CD14-positive monocyte (primary cell): Measurements from ENCODE around the gene ATG7. TPM values are rescaled to one million over a fixed set of nuclear protein-coding genes. Genes with fewer than 3 reads are reported as not detected.
A peak's percentile ranks its signal among the peaks of the same experiment; 100 is the strongest.

Experiments
- DNase-seq, 3 donors: peaks; one replicate each; pipeline ENCODE4 v3.0.0-alpha.2; 2011 to 2022
- H2AFZ ChIP-seq: 2 replicates; pipeline ENCODE4 v1.6.0; 2012; ENCODE audit warnings: mild to moderate bottlenecking, low read depth, low read length, inconsistent platforms; ENCODE audit not compliant: insufficient read depth, poor library complexity, severe bottlenecking
- H3K27ac ChIP-seq, 2 donors: 1 replicate in 1 of 2; 2 replicates in 1 of 2; pipeline ENCODE4 v1.5.1; 2012 to 2013; ENCODE audit warnings: low read length in 2 of 2, control low read depth in 1 of 2, inconsistent platforms in 1 of 2, low read depth in 1 of 2, mild to moderate bottlenecking in 1 of 2
- H3K27me3 ChIP-seq, 2 donors: one replicate each; pipeline versions ENCODE4 v1.6.0 to v1.6.1; 2011 to 2013; ENCODE audit warnings: low read length in 2 of 2; ENCODE audit not compliant: control insufficient read depth in 2 of 2, insufficient read depth in 2 of 2
- H3K36me3 ChIP-seq, 2 donors: replicated peaks in 1 of 2; 1 replicate in 1 of 2; 2 replicates in 1 of 2; pipeline versions ENCODE4 v1.5.1 to v1.6.1; 2012 to 2013; ENCODE audit warnings: low read length in 2 of 2, control low read depth in 1 of 2, inconsistent platforms in 1 of 2, mild to moderate bottlenecking in 1 of 2; ENCODE audit not compliant: insufficient read depth in 2 of 2, control insufficient read depth in 1 of 2
- H3K4me1 ChIP-seq, 2 donors: 1 replicate in 1 of 2; 2 replicates in 1 of 2; pipeline versions ENCODE4 v1.5.1 to v1.6.1; 2012 to 2013; ENCODE audit warnings: low read length in 2 of 2, control low read depth in 1 of 2, inconsistent platforms in 1 of 2, mild to moderate bottlenecking in 1 of 2, moderate library complexity in 1 of 2; ENCODE audit not compliant: insufficient read depth in 2 of 2, control insufficient read depth in 1 of 2
- H3K4me2 ChIP-seq: replicated peaks from 2 replicates; pipeline ENCODE3; 2012; ENCODE audit warnings: low read length, moderate library complexity, mild to moderate bottlenecking; ENCODE audit not compliant: poor library complexity, severe bottlenecking; ENCODE audit errors: extremely low read depth
- H3K4me3 ChIP-seq, 3 experiments: fragments of 200-600 bp in 1 of 3; sonication (generic) in 1 of 3; replicated peaks in 1 of 3; 1 replicate in 2 of 3; 2 replicates in 1 of 3; pipeline ENCODE4 v1.5.1; 2011 to 2013; ENCODE audit warnings: low read length in 3 of 3, mild to moderate bottlenecking in 3 of 3, control low read depth in 2 of 3, low read depth in 2 of 3, inconsistent platforms in 1 of 3, moderate library complexity in 1 of 3
- H3K79me2 ChIP-seq: 2 replicates; pipeline ENCODE4 v1.6.0; 2012; ENCODE audit warnings: mild to moderate bottlenecking, control low read depth, inconsistent platforms, low read length, moderate library complexity; ENCODE audit not compliant: insufficient read depth
- H3K9ac ChIP-seq: 2 replicates; pipeline ENCODE4 v1.6.0; 2017; ENCODE audit warnings: low read length, mild to moderate bottlenecking; ENCODE audit not compliant: insufficient read depth, poor library complexity, severe bottlenecking
- H3K9me3 ChIP-seq, 2 donors: replicated peaks in 1 of 2; 1 replicate in 1 of 2; 2 replicates in 1 of 2; pipeline versions ENCODE4 v1.5.1 to v1.6.1; 2012 to 2013; ENCODE audit warnings: low read length in 2 of 2, control low read depth in 1 of 2; ENCODE audit not compliant: control insufficient read depth in 1 of 2, insufficient read depth in 1 of 2
- H4K20me1 ChIP-seq: 2 replicates; pipeline ENCODE4 v1.6.0; 2012; ENCODE audit warnings: mild to moderate bottlenecking, low read length, control low read depth, moderate library complexity; ENCODE audit not compliant: insufficient read depth
- H3K27ac Mint-ChIP-seq, 7 donors: one replicate each; pipeline ENCODE4 v1.8.0; 2020; ENCODE audit warnings: mild to moderate bottlenecking in 7 of 7, mixed read lengths in 7 of 7, moderate library complexity in 6 of 7, inconsistent platforms in 2 of 7
- H3K27me3 Mint-ChIP-seq, 3 donors: one replicate each; pipeline ENCODE4 v1.8.0; 2021 to 2022; ENCODE audit warnings: low read depth in 3 of 3, mild to moderate bottlenecking in 3 of 3, mixed read lengths in 3 of 3, moderate library complexity in 3 of 3, inconsistent platforms in 1 of 3
- H3K36me3 Mint-ChIP-seq, 2 donors: one replicate each; pipeline ENCODE4 v1.8.0; 2020; ENCODE audit warnings: mixed read lengths in 2 of 2, inconsistent platforms in 1 of 2, mild to moderate bottlenecking in 1 of 2
- H3K4me1 Mint-ChIP-seq: one replicate; pipeline ENCODE4 v1.8.0; 2020; ENCODE audit warnings: mild to moderate bottlenecking, mixed read lengths
- H3K4me3 Mint-ChIP-seq, 2 donors: one replicate each; pipeline ENCODE4 v1.8.0; 2020; ENCODE audit warnings: mild to moderate bottlenecking in 2 of 2, mixed read lengths in 2 of 2, moderate library complexity in 1 of 2
- H3K9me3 Mint-ChIP-seq, 7 donors: one replicate each; pipeline ENCODE4 v1.8.0; 2020 to 2022; ENCODE audit warnings: mixed read lengths in 7 of 7, mild to moderate bottlenecking in 6 of 7, moderate library complexity in 6 of 7, inconsistent platforms in 2 of 7
- CTCF ChIP-seq: fragments of 200-600 bp; IDR thresholded peaks from one replicate; pipeline ENCODE4 v1.8.0; 2022; ENCODE audit warnings: antibody characterized with exemption, mild to moderate bottlenecking
- WGBS: methylation state at CpG from one replicate; pipeline ENCODE4 v1.1.5; 2013; ENCODE audit warnings: missing lambda C conversion rate; ENCODE audit not compliant: insufficient coverage; 5-methylcytosine and 5-hydroxymethylcytosine counted together
- intact Hi-C, 2 donors: fragments of 100-400 bp; cut with micrococcal nuclease; formaldehyde crosslinking; loops; one replicate each; pipeline versions ENCODE4 v1.15.0 to v1.15.1; 2023
- polyA plus RNA-seq, 3 donors: library from polyadenylated mRNA; depleted of rRNA in 1 of 3; unstranded in 2 of 3; stranded (reverse) in 1 of 3; fragments of 300-500 nt in 2 of 3; fragments of >200 nt in 1 of 3; fragmentation: Illumina TruSeq in 2 of 3; gene quantifications; 1 replicate in 2 of 3; 2 replicates in 1 of 3; pipeline ENCODE4 v1.2.3, GENCODE V29; 2012 to 2021

ATG7 gene
- polyA plus RNA-seq, 3 donors = 57.4 to 101 (median 89.7) TPM

GRCh38 chr3:11282250-11283138 is 10.3 kb downstream of the ATG7 start:
- intact Hi-C loops = no loop called here
- WGBS = 84% methylated on average over 3 of the region's 5 CpGs
- H3K4me1 ChIP-seq = peaks cover 74 to 88% of the 10 kb centered on the region in 2 donors
- Mint-ChIP-seq H3K4me1 (peaks cover 62% of the 10 kb centered on the region), H3K4me3 (peak overlapping the region; percentile 7 to 60), H3K27me3 (no peaks in the 10 kb centered on the region), H3K36me3 (peaks cover 62 to 91% of the 10 kb centered on the region in 2 donors), H3K9me3 (peaks cover 0 to 2% (median 0%) of the 10 kb centered on the region in 7 donors), H3K27ac (peak overlapping the region; percentile 90 to 97 (median 94))
- H3K79me2 ChIP-seq = peaks cover 99% of the 10 kb centered on the region
- H2AFZ ChIP-seq = no peak overlapping the region
- H3K9ac ChIP-seq = peak overlapping the region; percentile 25
- H3K27me3 ChIP-seq = no peaks in the 10 kb centered on the region
- no peak for TF ChIP-seq CTCF
- peak in 2 of 3 donors; percentile 40 to 62 for DNase-seq
- peaks cover 7 to 68% of the 10 kb centered on the region in 2 donors for H3K36me3 ChIP-seq
- peaks cover 22% of the 10 kb centered on the region for H4K20me1 ChIP-seq
- H3K4me2 ChIP-seq = peak overlapping the region; percentile 40
- peak overlapping the region in 1 of 3 experiments; percentile 29 for H3K4me3 ChIP-seq
- H3K9me3 ChIP-seq = no peaks in the 10 kb centered on the region
- H3K27ac ChIP-seq = peak overlapping the region; percentile 70 to 81

- Histone ChIP-seq H3K27me3 (no peaks in the 10 kb centered on the region), H3K36me3 (peaks cover 7 to 68% of the 10 kb centered on the region in 2 donors), H3K27ac (peak overlapping the region; percentile 70 to 81), H2AFZ (no peak overlapping the region), H3K4me3 (peak overlapping the region in 1 of 3 experiments; percentile 29), H4K20me1 (peaks cover 22% of the 10 kb centered on the region), H3K4me1 (peaks cover 80 to 92% of the 10 kb centered on the region in 2 donors), H3K79me2 (peaks cover 99% of the 10 kb centered on the region), H3K9me3 (no peaks in the 10 kb centered on the region), H3K4me2 (peak overlapping the region; percentile 40), H3K9ac (peak overlapping the region; percentile 25)
- Mint-ChIP-seq H3K27me3 (no peaks in the 10 kb centered on the region), H3K4me1 (peaks cover 66% of the 10 kb centered on the region), H3K4me3 (peak overlapping the region in 1 of 2 donors; percentile 60), H3K9me3 (peaks cover 0 to 2% (median 0%) of the 10 kb centered on the region in 7 donors), H3K36me3 (peaks cover 61 to 93% of the 10 kb centered on the region in 2 donors), H3K27ac (peak overlapping the region; percentile 90 to 97 (median 94))
- TF ChIP-seq CTCF = no peak
- intact Hi-C loops = no loop called here
- WGBS = 80% methylated on average over 1 of the region's 1 CpG
- DNase-seq = peak; percentile 63 to 84 (median 69)
Observed at GRCh38 chr3:11283139-11283475, 10.9 kb downstream of the ATG7 start.
